Activated CD8-positive, alpha-beta memory T cell treated with anti-CD3 and anti-CD28 coated beads for 4 hours (primary cell): Measurements from ENCODE around the gene EXOC3L4.
A peak's percentile ranks its signal among the peaks of the same experiment; 100 is the strongest.

Experiments used
- DNase-seq, 2 donors: peaks; one replicate each; pipeline ENCODE4 v3.0.0-alpha.2; 2020; ENCODE audit warnings: low read depth in 2 of 2

The EXOC3L4 gene

DNA sequence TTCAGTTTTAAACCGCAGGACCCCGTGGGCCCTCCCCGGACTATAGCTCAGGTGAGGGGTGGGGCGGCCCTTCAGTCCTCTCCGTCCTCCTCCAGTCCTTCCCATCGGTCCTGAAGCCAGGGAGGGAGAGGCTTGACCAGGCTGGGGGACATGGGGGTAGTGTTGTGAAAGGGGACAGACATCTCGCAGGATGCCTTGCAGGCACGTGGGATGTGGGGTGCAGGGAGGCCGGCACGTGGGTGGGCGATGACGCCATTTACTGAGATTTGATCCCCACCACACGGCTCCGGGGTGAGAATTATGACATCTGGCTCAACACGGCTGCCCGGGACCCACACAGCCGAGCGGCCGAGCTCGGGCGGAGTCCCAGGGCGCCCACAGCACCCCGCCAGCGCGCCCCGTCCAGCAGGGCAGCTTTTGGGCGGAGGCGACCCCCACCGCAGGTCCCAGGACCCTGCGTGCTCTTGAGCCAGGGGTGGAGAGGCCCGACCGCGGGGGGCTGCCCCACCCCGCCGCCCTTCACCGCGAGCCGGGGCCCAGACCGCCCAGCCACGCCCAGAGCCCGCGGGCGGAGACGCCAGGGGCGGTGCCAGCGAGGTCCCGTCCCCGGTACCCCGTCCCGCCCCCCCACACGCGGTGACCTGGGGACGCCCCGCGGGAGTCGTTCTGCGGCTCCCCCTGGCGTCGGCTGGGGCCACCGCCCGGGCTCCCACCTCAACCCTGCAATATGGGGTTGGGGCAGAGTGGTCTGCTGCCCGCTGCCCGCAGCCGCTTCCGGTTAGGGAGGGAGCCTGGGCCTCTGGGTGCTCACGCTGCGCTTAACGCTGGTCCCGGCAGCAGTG, 3.3 kb upstream of the EXOC3L4 start:
- DNase-seq, result peak; percentile 58 to 62

GRCh38 chr14:103091883-103092222, 2.7 kb upstream of the EXOC3L4 start:
- no peak for DNase-seq

DNA sequence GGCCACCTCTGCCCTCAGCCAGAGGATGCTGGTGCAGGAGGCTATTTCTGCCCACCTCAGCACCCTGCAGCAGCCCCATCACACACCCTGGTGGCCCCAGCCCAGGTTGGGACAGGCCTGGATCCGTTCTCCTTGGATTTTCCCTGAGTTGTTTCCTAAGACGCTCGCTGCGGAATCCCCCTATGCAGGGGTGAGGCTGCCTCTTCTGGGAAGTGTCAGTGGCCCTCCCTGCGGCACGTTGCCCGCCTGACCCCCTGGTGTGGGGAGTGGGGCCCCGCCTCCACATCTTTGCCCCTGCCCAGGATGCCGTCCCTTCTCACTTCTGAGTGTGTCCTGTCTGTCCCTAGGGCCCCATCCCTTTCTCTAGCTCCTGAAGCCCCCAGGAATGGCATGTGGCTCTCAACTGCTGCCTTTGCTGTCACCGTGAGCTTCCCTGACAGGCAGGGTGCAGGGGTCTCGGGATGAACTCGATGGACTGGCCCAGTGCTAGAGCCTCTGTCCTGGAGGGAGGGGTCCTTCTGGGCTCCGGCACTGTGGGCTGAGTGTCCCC, 594 bp upstream of the EXOC3L4 start:
- no peak for DNase-seq

- no peak for DNase-seq
Observed at GRCh38 chr14:103095210-103095778, 769 bp downstream of the EXOC3L4 start.

- DNase-seq, result no peak
Observed at GRCh38 chr14:103096387-103096786, 1.9 kb downstream of the EXOC3L4 start.

DNA sequence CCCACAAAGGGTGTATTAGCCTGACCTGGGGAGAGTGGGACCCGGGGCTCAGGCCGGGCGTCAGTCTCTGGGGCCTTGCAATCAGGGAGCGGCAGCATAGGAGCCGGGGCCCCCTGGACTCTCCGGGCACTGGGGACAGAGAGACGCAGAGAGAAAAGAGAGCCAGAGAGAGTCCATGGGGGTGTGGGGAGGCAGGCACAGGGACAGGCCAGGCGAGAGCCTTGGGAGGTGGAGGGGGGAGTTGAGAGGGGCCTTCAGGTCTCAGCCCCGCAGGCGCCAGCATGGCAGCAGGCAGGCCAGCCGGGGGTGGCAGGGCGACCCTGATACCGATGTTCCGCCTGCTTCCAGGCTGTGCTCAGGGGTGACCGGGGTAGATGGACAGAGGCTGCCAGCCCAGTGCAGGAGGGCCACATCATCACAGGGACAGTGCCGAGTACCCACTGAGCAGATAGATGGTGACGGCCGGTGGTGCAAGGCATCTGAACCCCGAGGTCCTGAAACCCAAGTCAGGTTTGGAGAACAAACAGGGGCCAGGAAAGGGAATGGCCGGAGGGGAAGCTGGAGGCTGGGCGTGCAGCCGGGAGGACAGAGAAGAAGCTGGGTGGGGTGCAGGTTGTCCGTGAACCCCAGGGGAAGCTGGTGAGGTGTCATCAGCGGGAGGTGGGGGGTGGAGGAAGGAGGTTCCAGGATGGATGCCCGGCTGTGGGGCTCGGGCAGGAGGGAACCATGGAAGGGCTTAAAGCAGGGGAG, 2.9 kb downstream of the EXOC3L4 start:
- DNase-seq, result no peak

GRCh38 chr14:103097994-103098957, 3.8 kb downstream of the EXOC3L4 start:
- DNase-seq, result no peak

DNA sequence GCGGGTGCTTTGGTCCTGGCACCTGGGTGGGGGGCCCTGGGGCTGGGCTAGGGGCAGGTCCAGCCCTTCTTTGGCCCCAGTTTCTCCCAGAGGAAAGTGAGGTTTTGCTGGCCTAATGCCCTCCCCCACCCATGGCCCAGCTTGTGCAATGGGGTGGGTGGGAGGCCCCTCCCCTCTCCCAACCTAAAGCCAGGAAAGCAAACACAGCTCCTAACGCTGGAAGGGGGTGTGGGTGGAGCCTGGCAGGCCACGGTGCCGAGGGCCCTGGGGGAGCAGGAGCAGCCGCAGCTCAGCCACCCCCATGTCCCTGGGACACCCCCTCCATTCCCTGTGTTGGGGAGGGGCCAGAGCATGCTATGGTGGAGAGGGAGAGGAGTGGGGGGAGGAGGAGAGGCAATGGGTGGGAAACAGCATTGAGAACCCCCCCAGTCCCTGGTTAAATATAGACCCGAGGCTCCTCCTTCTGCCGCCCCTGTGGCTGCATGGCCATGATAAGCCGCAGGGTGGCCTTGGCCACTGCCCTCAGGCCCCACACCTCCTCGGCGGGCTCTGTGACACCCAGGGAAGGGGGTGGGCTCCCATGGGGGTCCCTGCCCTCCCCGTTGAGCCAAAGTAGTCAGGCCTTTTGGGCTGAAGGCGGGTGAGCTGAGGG, 4.7 kb downstream of the EXOC3L4 start:
- DNase-seq, result no peak

DNA sequence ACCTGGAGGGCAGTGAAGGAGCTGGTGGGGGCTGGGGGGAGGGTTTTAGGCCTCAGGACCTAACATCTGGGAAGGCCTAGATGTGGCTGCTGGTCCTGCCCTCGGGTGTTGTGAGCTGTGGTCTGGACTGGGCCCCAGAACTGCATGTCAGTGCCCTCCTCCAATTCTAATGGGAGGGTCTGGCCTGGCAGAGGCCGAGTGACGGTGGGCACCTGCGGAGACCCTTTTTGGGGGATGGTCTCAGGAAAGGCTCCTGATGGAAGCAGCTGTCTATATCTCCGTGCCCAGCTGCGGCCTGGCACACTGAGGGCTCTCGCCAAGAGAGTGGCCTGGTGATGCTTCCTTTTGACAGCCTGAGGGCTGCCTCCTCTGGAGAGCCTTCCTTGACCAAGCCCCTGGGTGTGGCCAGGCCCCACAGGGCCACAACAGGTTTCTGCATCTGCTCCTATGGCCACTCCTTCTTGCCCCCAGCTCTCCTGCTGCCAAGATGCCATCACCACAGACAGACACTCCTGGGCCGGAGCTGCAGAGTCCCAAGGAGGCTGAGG, 5.3 kb downstream of the EXOC3L4 start:
- no peak for DNase-seq

DNA sequence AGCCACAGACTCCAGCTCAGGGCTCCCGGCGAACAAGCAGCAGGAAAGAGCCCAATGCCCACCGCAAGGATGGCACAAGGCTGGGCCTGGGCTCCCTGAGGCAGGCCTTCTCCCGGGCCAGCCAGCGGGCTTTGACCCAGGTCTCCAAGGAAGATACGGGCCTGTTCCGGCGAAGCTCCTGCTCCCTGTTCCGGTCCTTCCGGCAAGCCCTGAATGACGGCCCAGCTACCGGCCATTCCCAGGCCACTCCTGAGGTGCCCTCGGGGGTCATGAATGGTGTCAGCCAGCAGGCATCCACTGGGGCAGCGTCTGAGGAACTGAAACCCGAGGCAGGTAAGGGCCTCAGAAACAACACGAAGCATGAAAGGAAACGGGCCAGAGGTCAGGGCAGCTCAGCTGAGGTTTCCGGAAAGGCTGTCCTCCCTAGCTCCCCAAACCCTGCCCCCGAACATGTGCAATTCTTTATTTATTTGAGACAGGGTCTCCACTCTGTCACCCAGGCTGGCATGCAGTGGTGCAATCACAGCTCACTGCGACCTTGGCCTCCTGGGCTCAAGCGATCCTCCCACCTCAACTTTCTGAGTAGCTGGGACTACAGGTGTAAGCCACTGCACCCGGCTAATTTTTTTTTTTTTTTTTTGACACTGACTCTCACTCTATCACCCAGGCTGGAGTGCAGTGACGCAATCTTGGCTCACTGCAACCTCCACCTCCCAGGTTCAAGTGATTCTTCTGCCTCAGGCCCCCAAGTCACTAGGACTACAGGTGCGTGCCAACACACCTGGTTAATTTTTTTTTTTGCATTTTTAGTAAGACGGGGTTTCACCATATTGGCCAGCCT, 6.0 kb downstream of the EXOC3L4 start:
- DNase-seq, result no peak

DNA sequence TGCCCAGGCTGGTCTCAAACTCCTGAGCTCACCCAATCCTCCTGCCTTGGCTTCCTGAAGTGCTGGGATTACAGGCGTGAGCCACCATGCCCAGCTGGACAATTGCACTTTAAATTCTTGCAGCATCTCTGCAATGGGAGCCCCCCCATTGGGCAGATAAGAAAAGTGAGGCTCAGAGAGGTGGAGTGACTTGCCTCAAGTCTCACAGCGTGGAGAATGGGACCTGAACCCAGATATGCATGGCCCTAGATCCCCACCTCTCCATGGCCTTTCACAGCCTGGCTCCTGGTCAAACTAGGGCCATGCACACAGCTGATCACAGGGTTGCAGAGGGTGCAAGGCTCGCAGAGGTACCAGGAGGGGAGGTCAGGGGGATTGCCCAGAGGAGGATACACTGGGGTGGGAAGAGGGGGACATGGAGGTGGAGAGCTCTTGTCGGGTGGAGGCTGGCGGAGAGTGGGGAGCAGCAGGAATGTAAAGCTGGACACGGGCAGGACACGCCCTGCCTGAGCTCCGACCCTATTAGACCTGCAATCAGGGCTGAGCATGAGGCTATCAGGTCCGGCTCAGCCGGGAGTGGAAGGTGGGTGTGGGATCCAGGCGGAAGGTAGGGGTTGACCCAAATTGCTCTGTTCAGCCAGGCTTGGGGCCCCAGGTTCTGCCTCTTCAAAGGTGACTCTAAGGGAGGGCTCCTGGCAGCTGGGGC, 6.9 kb downstream of the EXOC3L4 start:
- no peak for DNase-seq

DNA sequence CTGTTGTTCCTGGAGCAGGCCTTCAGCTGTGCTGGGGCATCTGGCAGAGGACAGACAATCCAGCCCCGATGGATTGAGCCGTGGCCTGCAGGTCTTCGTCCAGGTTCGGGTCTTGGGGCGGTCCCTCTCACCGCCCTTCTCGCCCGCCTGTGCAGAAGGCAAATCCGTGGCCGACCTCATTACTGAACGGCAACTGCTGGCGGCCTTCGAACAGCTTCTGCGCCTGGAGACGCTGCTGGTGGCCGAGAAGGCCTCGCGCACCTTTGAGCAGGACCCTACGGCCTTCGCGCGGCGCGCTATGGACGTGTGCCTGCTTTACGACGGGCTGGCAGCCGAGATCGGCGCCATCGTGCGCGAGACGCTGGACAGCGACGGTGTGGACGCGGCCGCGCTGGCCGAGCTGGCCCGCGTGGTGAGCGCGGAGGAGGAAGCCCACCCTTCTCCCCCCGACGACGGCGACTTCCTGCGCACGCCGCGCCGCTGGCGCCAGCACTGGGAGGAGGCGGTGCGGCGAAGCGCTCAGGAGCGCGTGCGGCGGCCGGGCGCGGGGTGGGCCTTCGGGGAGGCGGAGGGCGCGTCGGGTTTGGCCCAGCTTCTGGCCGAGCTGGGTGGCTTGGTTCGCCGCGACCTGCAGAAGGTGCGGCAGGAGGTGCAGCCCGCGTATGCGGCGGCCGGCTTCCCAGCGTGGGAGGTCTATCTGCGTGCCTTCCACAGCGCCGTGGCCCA, 7.6 kb downstream of the EXOC3L4 start:
- DNase-seq, result no peak

DNA sequence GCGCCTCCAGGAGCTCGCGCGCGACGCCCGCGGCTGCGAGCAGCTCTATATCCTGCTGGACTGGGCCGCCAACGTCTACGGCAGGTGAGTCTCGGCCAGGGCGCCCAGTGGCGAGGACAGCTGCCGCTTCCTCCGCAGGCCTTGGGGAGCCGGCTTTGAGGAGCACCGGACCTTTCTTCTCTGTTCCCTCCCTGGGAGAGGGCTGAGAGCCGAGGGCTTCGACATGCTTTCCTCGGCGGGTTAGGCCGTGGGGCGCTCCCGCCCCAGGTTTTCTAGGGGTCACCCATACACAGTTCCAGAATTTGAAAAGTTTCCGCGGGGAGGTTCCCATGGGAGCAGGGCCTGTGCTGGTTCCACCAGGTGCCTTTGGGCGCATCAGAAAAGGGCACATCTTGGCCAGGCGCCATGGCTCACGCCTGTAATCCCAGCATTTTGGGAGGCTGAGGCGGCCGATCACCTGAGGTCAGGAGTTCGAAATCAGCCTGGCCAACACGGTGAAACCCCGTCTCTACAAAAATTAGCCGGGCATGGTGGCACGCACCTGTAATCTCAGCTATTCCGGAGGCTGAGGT, 8.2 kb downstream of the EXOC3L4 start:
- DNase-seq, result no peak

DNA sequence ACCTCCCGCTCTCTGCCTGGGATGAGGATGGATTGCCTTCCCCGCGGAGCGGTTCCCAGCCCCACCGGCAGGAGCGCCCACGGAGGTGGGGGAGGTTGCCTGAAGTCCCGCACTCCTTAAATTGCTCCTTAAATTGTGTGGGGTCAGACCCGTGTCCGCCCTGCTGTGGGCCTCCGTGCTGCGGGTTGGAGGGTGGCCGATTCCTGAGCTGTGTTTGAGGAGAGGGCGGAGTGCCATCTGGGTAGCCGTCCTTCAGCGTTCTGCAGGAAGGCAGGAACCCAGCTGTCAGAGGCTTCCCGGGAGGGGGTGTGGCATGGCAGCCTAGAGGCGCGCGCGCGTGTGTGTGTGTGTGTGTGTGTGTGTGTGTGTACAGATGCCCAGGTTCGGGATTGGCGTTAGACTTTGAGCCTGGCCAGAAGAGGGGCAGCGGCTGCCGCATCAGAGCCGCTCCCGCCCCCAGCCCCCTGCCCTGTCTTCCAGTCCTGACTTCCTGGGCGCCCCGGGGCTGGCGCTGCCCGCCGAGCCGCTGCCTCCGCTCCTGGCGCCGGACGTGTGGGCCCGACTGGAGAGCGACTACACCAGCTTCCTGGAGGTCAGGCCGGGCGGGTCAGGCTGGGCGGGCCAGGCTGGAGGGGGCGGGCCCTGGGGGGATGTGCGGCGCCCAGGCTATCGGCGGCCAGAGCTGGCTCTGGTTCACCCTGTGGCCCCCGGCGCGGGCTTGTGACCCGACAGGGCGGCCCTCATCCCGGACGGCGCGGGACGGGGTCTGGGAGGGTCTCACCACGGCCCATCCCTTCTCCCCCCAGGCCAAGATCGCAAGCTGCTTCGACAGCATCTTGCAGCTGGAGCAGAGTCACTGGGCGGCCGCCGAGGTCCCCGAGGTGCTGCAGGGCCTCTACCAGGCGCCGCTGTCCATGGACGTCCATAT, 9.2 kb downstream of the EXOC3L4 start:
- no peak for DNase-seq

GRCh38 chr14:103104389-103104653, 9.8 kb downstream of the EXOC3L4 start:
- DNase-seq, result no peak

GRCh38 chr14:103104654-103105452, 10.3 kb downstream of the EXOC3L4 start:
- peak; percentile 38 to 47 for DNase-seq
